NAMALWA (cell line): ENCODE results near the gene SCFD2.
"Not testable (repeated sequence)": the region's sequence is repeated elsewhere in the genome, so short reads cannot be mapped to it uniquely, and the experiment has no call there.

Source experiments
- DNase-seq: peaks from one replicate; pipeline ENCODE4 v3.0.0-alpha.2; 2015; ENCODE audit warnings: low spot score

SCFD2 gene

DNA sequence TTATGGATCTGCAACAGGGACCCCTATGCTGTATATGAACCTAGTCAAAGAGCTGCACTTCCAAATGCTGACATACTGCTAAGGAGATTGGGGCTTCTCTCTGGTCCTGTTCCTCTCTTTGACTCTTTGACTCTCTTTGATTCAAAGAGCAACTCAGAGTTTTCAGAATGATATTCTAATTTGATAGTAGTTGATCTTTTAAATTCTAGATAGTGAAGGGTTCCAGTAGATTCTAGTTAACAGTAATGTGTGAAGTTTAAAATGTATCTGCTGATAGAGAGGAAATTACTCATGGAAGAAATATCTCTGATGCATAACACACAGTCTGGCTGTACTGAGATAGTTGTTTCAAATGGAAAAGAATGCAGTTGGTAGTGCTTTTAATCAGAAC lies 264.7 kb downstream of the SCFD2 start:
- no peak for DNase-seq

GRCh38 chr4:53100501-53101190 lies 265.2 kb downstream of the SCFD2 start:
- no peak for DNase-seq

GRCh38 chr4:53098681-53099121 lies 267.2 kb downstream of the SCFD2 start:
- no peak for DNase-seq

DNA sequence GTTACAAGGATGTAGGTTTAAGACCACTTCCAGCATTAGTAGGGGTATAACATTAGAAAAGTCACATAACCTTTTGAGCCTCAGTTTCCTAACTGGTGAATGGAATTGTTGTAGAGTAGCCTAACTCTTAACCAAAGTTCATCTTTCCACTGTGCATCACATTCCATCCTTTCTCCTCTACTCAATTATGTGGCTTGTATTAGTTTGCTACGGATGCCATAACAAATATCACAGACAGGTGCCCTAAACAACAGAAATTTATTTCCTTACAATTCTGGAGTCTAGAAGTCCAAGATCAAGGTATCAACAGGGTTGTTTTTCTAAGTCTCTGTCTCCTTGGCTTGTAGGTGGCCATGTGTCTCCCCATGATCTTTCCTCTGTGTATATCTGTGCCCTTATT lies 271.8 kb downstream of the SCFD2 start:
- no peak for DNase-seq

DNA sequence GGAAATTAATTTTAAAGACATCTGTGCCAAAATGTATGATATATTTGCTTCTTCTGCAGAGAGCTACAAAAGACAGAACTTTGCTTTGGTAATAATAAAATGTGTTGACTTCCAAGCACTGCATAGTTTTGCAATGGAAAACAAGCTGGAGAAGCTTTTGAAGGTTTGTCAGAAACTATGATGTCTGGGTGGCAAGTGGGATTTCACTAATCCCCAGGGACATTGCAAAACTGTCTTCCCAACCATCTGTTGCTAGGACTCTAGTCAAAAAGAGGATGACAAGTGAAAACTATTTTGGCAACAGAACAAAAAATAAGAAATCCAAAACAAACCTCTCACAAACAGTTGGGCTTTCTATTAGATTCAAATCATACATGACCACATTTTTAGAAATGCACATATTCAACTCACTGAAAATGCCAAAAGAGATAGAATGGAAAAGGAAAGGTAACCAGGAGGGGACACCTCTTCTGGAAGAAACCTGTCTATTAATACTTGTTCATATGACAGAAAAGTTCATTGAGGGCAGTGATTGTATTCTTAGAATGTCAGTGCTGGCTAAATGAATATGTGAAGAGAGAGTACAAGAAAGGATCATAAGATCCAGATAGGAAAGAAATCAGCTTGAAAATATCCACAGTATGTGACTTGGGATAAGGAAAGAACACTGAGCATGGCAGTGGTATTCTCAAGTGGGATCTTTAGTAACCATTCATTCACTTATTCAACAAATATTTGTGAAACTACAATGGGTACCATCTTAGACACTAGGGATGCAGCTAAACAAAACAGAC lies 275.7 kb downstream of the SCFD2 start:
- DNase-seq: no peak

- DNase-seq: no peak
Observed at GRCh38 chr4:53088152-53088551, 277.7 kb downstream of the SCFD2 start.

- DNase-seq: no peak
Observed at GRCh38 chr4:53076374-53076958, 289.4 kb downstream of the SCFD2 start.

- no peak for DNase-seq
Observed at GRCh38 chr4:53075162-53075785, 290.6 kb downstream of the SCFD2 start.

GRCh38 chr4:53068755-53069330 lies 297.0 kb downstream of the SCFD2 start:
- no peak for DNase-seq

DNA sequence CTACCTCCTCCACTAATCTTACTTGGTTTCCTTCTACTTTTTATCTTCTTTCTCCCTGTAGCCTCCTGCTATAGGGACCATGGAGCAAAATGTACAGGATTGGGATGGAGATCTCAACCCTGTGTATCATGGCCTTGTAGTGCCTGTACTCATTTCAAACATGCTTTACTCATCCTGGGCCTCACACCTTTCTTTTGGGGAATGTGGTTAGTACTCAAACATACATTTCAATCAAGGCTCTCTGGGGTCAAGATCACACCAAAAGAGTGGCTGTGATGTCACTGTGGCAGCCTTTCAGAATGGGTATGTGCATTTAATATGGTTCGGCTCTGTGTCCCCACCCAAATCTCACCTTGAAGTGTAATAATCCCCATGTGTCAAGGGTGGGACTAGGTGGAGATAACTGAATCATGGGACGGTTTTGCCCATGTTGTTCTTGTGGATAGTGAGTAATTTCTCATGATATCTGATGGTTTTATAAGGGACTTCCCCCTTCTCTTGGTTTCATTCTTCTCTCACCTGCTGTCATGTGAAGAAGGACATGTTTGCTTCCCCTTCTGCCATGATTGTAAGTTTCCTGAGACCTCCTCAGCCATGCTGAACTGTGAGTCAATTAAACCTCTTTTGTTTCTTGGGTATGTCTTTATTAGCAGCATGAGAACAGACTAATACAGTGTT lies 298.6 kb downstream of the SCFD2 start:
- DNase-seq: no peak

- no peak for DNase-seq
Observed at GRCh38 chr4:53066155-53066554, 299.7 kb downstream of the SCFD2 start.

DNA sequence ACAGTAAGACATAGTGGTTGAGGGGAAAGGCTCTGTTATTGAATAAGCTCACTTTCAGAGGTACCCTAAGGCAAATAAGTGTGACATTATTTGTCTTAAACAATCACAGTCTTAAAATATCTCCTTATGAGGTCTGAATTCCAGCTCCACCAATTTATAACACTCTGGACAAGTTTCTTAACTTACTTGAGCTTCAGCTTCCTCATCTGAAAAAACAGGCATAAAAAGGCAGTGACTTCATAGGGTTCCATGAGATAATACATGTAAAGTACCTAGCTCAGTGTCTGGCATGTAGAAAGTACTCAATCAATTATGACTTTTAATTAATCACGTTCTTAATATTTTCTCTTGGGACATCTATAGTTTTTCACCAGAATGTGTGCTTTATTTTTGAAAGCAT lies 301.3 kb downstream of the SCFD2 start:
- DNase-seq: no peak

- no peak for DNase-seq
Observed at GRCh38 chr4:53061091-53061850, 304.6 kb downstream of the SCFD2 start.

DNA sequence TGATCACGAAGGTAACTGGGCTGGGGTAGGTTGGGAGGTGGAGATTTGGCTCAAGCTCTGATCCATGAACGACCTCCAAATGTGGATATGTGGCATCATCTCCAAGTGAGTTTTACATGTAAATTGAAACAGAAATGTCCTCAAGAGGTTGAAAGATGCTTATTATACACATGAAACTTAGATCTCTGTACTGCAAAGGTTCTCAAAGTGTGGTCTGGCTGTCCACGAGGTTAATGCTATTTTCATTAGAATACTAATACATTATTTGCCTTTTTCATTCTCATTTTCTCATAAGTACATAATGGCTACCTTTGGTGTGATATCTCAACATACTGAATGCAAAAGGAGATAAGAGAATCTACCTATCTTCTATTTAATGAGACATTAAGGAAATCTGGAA lies 305.6 kb downstream of the SCFD2 start:
- DNase-seq: no peak

DNA sequence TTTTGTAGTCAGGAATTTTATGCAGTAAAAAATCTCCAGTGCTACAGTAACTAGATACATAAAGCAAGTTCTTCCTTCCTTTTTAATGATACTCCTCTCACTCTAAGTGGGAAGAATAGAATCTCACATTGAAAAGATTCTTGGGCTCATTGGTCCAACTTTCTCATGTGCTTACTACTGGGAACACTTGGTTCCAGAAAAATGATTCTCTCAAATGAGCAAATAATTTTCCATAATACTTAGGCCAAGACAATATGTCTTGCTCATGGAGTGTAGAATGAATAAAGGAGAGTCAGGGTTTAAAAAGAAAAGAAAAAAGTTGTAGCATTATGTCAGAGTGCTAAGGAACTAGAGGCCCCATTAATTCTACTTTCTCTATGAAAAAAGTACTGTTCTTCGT lies 306.0 kb downstream of the SCFD2 start:
- no peak for DNase-seq

DNA sequence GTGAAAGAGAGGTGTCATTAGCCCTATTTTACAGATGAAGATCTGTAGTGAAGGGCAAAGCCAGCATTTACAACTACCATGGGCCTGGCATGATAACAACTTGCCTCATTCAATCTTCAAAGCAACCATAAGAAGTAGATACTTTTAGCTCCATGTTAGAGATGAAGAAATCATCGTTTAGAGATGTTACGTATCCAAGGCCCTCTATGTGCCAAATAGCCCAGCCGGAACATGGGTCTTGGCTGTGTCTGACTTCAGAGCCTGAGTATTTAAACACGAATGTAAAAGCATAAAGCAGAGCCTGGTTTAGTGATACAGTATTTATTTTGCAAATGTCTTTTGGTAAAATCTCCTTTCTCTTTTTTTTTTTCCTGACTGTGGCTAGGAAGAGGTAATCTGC lies 306.6 kb downstream of the SCFD2 start:
- DNase-seq: no peak

DNA sequence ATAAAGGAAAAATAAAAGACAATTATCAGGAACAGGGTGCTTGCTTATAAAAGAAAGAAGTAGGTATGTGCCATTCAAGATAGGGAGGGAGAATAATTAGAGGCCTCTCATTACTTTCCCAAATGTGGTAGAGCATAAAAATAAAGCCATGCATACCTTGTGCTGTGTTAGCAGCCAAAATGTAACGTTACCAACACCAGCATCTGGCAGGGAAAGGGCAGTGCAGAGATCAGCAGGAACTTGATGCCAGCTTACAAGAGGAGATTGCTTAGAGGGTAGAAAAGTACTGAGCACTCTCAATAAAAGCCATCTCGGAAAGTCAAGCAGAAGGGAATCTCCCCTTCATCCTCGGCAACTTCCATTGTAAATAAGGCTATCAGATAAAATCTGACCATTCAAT lies 308.2 kb downstream of the SCFD2 start:
- no peak for DNase-seq

- DNase-seq: not testable (repeated sequence)
Observed at GRCh38 chr4:53057108-53057507, 308.8 kb downstream of the SCFD2 start.

DNA sequence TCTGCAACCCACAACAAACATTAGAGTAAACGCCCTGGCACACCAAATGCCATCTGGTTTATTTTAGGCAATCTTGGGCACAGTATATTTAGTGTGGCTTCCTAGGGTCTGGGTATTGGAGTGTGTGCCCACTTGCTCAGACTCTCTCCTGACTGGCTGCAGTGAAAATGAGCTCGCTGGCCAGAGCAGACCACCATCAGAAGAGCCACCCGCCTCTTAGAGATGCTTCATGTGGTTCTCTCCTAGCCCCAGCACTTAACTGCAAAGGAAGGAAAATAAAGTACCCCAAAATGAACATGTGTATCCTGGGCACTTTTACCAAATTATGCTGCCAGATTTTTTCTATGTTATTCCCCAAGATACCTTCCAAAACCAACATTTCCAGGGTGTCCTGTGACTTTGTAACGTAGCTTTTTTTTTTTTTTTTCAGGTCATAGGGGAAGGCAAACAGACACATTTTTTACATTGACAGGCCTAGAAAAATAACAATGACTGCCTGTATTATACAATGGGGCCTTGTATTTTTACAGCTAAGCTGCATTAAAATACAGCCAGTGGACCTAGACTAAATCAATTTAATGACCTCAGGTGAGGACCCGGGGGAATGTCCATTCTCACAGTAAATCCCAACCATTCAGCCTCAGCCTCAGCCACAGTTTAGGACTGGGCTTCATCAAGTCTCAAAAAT lies 310.0 kb downstream of the SCFD2 start:
- no peak for DNase-seq

- DNase-seq: no peak
Observed at GRCh38 chr4:53055274-53055673, 310.6 kb downstream of the SCFD2 start.
